T-cell (primary cell): ENCODE results near the gene ZMYND8. TPM values are rescaled to one million over a fixed set of nuclear protein-coding genes. Genes with fewer than 3 reads are reported as not detected.

Source experiments
- ATAC-seq, 4 experiments: fragments of 200-7000 bp in 3 of 4; fragments of 150-1000 bp in 1 of 4; cut with Tn5 transposase; replicated peaks in 1 of 4; 1 replicate in 3 of 4; 2 replicates in 1 of 4; pipeline ENCODE4 v1.10.0; 2021; ENCODE audit warnings: moderate library complexity in 3 of 4, mild to moderate bottlenecking in 2 of 4, moderate number of reproducible peaks in 1 of 4
- CTCF ChIA-PET, 2 donors: fragments of 300-600 bp; sonication (Branson Sonifier 250); formaldehyde crosslinking; loops; one replicate each; lab custom pipeline; 2022; ENCODE audit warnings: antibody characterized with exemption in 2 of 2; lab: Charles Lee
- POLR2A ChIA-PET, 2 donors: fragments of 300-600 bp; sonication (Branson Sonifier 250); formaldehyde crosslinking; loops; one replicate each; lab custom pipeline; 2022; ENCODE audit warnings: antibody characterized with exemption in 2 of 2; lab: Charles Lee
- DNase-seq, 35 experiments: peaks; one replicate each; pipeline versions ENCODE4 v3.0.0 to v3.0.0-alpha.2; 2013 to 2023
- H3K27ac ChIP-seq: one replicate; pipeline ENCODE4 v1.5.1; 2013; ENCODE audit warnings: low read length
- H3K27me3 ChIP-seq, 2 experiments: replicated peaks in 1 of 2; 1 replicate in 1 of 2; 2 replicates in 1 of 2; pipeline versions ENCODE4 v1.6.1 to v1.7.0; 2013; ENCODE audit warnings: low read length in 1 of 2, mixed read lengths in 1 of 2; ENCODE audit not compliant: control insufficient read depth in 2 of 2, insufficient read depth in 2 of 2; ENCODE audit errors: extremely low read depth in 1 of 2
- H3K36me3 ChIP-seq, 2 donors: 1 replicate in 1 of 2; 2 replicates in 1 of 2; pipeline versions ENCODE4 v1.6.1 to v1.7.0; 2013; ENCODE audit warnings: low read length in 1 of 2; ENCODE audit not compliant: control insufficient read depth in 2 of 2, insufficient read depth in 1 of 2; ENCODE audit errors: extremely low read depth in 1 of 2
- H3K4me1 ChIP-seq, 2 experiments: 1 replicate in 1 of 2; 2 replicates in 1 of 2; pipeline versions ENCODE4 v1.6.1 to v1.7.0; 2013; ENCODE audit warnings: low read length in 2 of 2, mixed read lengths in 1 of 2; ENCODE audit not compliant: insufficient read depth in 2 of 2, control insufficient read depth in 1 of 2; ENCODE audit errors: extremely low read depth in 1 of 2
- H3K4me3 ChIP-seq, 2 donors: 1 replicate in 1 of 2; 2 replicates in 1 of 2; pipeline versions ENCODE4 v1.5.1 to v1.7.0; 2013; ENCODE audit warnings: mild to moderate bottlenecking in 2 of 2, low read length in 1 of 2, moderate library complexity in 1 of 2; ENCODE audit not compliant: control insufficient read depth in 1 of 2; ENCODE audit errors: extremely low read depth in 1 of 2
- H3K9me3 ChIP-seq: 2 replicates; pipeline ENCODE4 v1.7.0; 2013
- H3K27ac Mint-ChIP-seq, 2 donors: one replicate each; pipeline ENCODE4 v1.8.0; 2020 to 2021; ENCODE audit warnings: mild to moderate bottlenecking in 2 of 2, mixed read lengths in 2 of 2
- H3K27me3 Mint-ChIP-seq, 2 donors: one replicate each; pipeline ENCODE4 v1.8.0; 2021 to 2022; ENCODE audit warnings: mixed read lengths in 2 of 2
- H3K36me3 Mint-ChIP-seq: one replicate; pipeline ENCODE4 v1.8.0; 2021; ENCODE audit warnings: mixed read lengths
- H3K4me1 Mint-ChIP-seq, 3 donors: one replicate each; pipeline ENCODE4 v1.8.0; 2020 to 2022; ENCODE audit warnings: mixed read lengths in 3 of 3, mild to moderate bottlenecking in 1 of 3
- H3K4me3 Mint-ChIP-seq, 3 donors: one replicate each; pipeline ENCODE4 v1.8.0; 2020 to 2022; ENCODE audit warnings: mild to moderate bottlenecking in 3 of 3, mixed read lengths in 3 of 3, moderate library complexity in 3 of 3
- H3K9me3 Mint-ChIP-seq, 3 donors: one replicate each; pipeline ENCODE4 v1.8.0; 2020 to 2022; ENCODE audit warnings: mixed read lengths in 3 of 3
- WGBS: methylation state at CpG from one replicate; pipeline ENCODE4 v1.1.5; 2013; ENCODE audit warnings: missing lambda C conversion rate; ENCODE audit not compliant: insufficient coverage; 5-methylcytosine and 5-hydroxymethylcytosine counted together
- total RNA-seq, 35 experiments: library from RNA in 6 of 35; stranded (reverse) in 6 of 35; fragments of 120-200 nt in 1 of 35; gene quantifications; one replicate each; pipeline versions ENCODE4 v1.2.1 to v1.2.4 and lab custom pipeline; 2013 to 2026

The ZMYND8 gene
- total RNA-seq, 5 donors from 2014 or later (not counting 1 experiment from before 2014, with no cell fraction given): 39.6 to 68.9 (median 43.6) TPM

- peaks cover 3 to 30% of the 10 kb centered on the region in 2 experiments for H3K4me1 ChIP-seq
- Mint-ChIP-seq H3K9me3 (no peaks in the 10 kb centered on the region), H3K4me3 (no peak overlapping the region), H3K36me3 (peaks cover 39% of the 10 kb centered on the region), H3K27ac (no peak overlapping the region), H3K4me1 (peaks cover 61 to 70% (median 68%) of the 10 kb centered on the region in 3 donors), H3K27me3 (no peaks in the 10 kb centered on the region)
- DNase-seq (no peak), ATAC-seq (no peak)
- H3K27ac ChIP-seq: no peak overlapping the region
- CTCF ChIA-PET: interaction anchor here in 1 of 2 donors (0.5 kb wide), 1 partner anchor 13 kb away, joined by 4 read pairs; no protein-coding TSS in a partner anchor
- WGBS: 88% methylated on average over 2 of the region's 3 CpGs
- H3K27me3 ChIP-seq: no peaks in the 10 kb centered on the region
- POLR2A ChIA-PET: no interaction called here
- H3K36me3 ChIP-seq: peaks cover 22 to 24% of the 10 kb centered on the region in 2 donors
- H3K9me3 ChIP-seq: no peaks in the 10 kb centered on the region
- no peak overlapping the region for H3K4me3 ChIP-seq
These were observed 26.4 kb downstream of the ZMYND8 start for GRCh38 chr20:47330071-47330470.

GRCh38 chr20:47328129-47328528 lies 28.4 kb downstream of the ZMYND8 start:
- WGBS: no CpG with 5 or more reads among the region's 1 CpG
- no peak overlapping the region for H3K27ac Mint-ChIP-seq
- no peak overlapping the region for H3K4me3 ChIP-seq
- H3K36me3 Mint-ChIP-seq: peaks cover 34% of the 10 kb centered on the region
- ATAC-seq (no peak), DNase-seq (no peak)
- H3K27me3 Mint-ChIP-seq: no peaks in the 10 kb centered on the region
- ChIA-PET POLR2A (interaction anchor here in 1 of 2 donors (0.7 kb wide), 1 partner anchor 41 kb away, joined by 3 read pairs; no protein-coding TSS in a partner anchor), CTCF (interaction anchor here (0.6 kb wide), 2 partner anchors 105 to 1299 kb away, joined by 3 to 5 read pairs; no protein-coding TSS in a partner anchor)
- H3K4me3 Mint-ChIP-seq: no peak overlapping the region
- no peak overlapping the region for H3K27ac ChIP-seq
- peaks cover 0 to 23% of the 10 kb centered on the region in 2 experiments for H3K4me1 ChIP-seq
- H3K4me1 Mint-ChIP-seq: peaks cover 61 to 70% (median 65%) of the 10 kb centered on the region in 3 donors
- no peaks in the 10 kb centered on the region for H3K27me3 ChIP-seq
- no peaks in the 10 kb centered on the region for H3K9me3 Mint-ChIP-seq
- peaks cover 22% of the 10 kb centered on the region in 2 donors for H3K36me3 ChIP-seq
- H3K9me3 ChIP-seq: no peaks in the 10 kb centered on the region

DNA sequence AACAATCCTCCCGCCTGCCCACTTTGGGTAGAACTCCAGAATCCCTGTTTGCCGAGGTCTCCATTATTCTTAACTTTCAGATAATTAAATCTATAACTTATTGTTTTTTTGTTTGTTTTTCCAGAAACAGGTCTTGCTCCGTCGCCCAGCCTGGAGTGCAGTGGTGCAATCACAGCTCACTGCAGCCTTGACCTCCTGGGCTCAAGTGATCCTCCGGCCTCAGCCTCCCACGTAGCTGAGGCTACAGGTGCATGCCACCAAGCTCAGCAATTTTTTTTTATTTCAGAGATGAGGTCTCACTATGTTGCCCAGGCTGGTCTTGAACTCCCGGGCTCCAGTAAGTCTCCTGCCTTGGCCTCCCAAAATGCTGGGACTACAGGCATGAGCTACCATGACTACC lies 28.8 kb downstream of the ZMYND8 start:
- Histone ChIP-seq H3K36me3 (peaks cover 18 to 19% of the 10 kb centered on the region in 2 donors), H3K4me3 (no peak overlapping the region), H3K9me3 (no peaks in the 10 kb centered on the region), H3K27ac (no peak overlapping the region), H3K4me1 (peaks cover 0 to 21% of the 10 kb centered on the region in 2 experiments), H3K27me3 (no peaks in the 10 kb centered on the region)
- H3K4me3 Mint-ChIP-seq: no peak overlapping the region
- peaks cover 30% of the 10 kb centered on the region for H3K36me3 Mint-ChIP-seq
- H3K27ac Mint-ChIP-seq: no peak overlapping the region
- ChIA-PET POLR2A (no interaction called here), CTCF (interaction anchor here in 1 of 2 donors (0.6 kb wide), 1 partner anchor 1299 kb away, joined by 5 read pairs; no protein-coding TSS in a partner anchor)
- no peaks in the 10 kb centered on the region for H3K9me3 Mint-ChIP-seq
- 100% methylated on average over 4 of the region's 7 CpGs for WGBS
- no peaks in the 10 kb centered on the region for H3K27me3 Mint-ChIP-seq
- peaks cover 60 to 70% (median 65%) of the 10 kb centered on the region in 3 donors for H3K4me1 Mint-ChIP-seq
- ATAC-seq (no peak), DNase-seq (no peak)

DNA sequence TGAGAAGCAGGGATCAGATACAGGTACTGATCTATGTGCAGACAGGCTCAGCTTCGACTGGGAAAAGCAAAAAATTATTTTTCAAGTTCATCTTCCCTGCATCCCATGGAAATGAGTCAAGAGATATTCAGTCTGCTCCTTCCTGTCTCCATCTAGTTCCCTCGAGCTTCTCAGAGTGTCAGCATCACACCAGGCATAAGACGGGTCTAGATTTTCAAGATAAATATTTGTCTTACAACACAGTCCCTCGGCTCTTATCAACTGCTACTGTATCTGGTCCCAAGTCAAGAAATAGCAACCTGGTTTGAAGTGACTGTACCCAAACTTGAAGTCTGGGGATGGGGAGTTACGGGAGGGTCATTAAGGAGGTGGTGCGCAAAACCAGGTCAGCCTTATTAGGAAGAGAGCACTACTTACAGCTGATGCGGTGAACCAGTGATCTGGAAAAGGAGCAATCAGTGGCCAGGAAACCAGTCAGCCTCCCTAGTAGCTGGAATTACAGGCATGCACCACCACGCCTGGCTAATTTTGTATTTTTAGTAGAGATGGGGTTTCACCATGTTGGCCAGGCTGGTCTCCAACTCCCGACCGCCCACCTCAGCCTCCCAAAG lies 29.7 kb downstream of the ZMYND8 start:
- H3K36me3 Mint-ChIP-seq: peaks cover 24% of the 10 kb centered on the region
- no peak for DNase-seq
- H3K27ac Mint-ChIP-seq: peak overlapping the region in 1 of 2 donors; percentile 48
- Histone ChIP-seq H3K27ac (no peak overlapping the region), H3K36me3 (peaks cover 10 to 12% of the 10 kb centered on the region in 2 donors), H3K4me1 (peaks cover 0 to 21% of the 10 kb centered on the region in 2 experiments), H3K4me3 (no peak overlapping the region), H3K9me3 (no peaks in the 10 kb centered on the region), H3K27me3 (no peaks in the 10 kb centered on the region)
- peaks cover 59 to 68% (median 63%) of the 10 kb centered on the region in 3 donors for H3K4me1 Mint-ChIP-seq
- ATAC-seq: no peak
- no peaks in the 10 kb centered on the region for H3K27me3 Mint-ChIP-seq
- H3K4me3 Mint-ChIP-seq: no peak overlapping the region
- H3K9me3 Mint-ChIP-seq: no peaks in the 10 kb centered on the region
- 100% methylated on average over 5 of the region's 10 CpGs for WGBS
- ChIA-PET POLR2A (no interaction called here), CTCF (no interaction called here)

DNA sequence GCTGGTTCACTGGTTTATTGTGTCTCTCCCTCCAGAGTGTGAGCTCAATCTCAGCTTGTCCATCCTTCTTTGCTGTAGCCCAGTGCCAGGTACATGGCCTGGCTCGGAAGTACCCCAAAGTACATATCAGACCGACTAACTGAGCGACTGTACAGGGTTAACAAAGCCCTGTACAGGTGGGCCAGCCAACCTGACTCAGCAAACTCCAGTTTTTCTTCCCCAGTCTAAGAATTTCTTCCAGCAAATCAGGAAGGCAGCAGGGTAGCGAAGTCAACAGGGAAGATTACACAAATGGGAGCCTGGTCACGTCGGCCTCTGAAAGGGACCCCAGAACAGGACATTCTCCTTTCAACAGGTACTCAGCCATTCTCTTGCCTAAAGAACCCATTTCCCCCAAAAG lies 31.3 kb downstream of the ZMYND8 start:
- Histone ChIP-seq H3K27me3 (no peaks in the 10 kb centered on the region), H3K9me3 (no peaks in the 10 kb centered on the region), H3K36me3 (no peaks in the 10 kb centered on the region), H3K27ac (no peak overlapping the region), H3K4me1 (peaks cover 0 to 18% of the 10 kb centered on the region in 2 experiments), H3K4me3 (no peak overlapping the region)
- ChIA-PET CTCF (interaction anchor here (1.1 to 1.2 kb wide), 2 partner anchors 24 to 52 kb away, joined by 3 to 4 read pairs; no protein-coding TSS in a partner anchor), POLR2A (no interaction called here)
- Mint-ChIP-seq H3K27ac (peak overlapping the region in 1 of 2 donors; percentile 70), H3K4me1 (peaks cover 55 to 69% (median 62%) of the 10 kb centered on the region in 3 donors), H3K4me3 (no peak overlapping the region), H3K36me3 (peaks cover 13% of the 10 kb centered on the region), H3K9me3 (no peaks in the 10 kb centered on the region), H3K27me3 (no peaks in the 10 kb centered on the region)
- 100% methylated on average over 1 of the region's 6 CpGs for WGBS
- ATAC-seq (no peak), DNase-seq (no peak)

GRCh38 chr20:47320990-47321805 lies 35.3 kb downstream of the ZMYND8 start:
- ChIA-PET POLR2A (interaction anchor here in 1 of 2 donors (0.5 to 0.6 kb wide), 2 partner anchors 11 to 256 kb away, joined by 4 to 7 read pairs; no protein-coding TSS in a partner anchor), CTCF (interaction anchor here (0.6 to 0.7 kb wide), 2 partner anchors 128 to 172 kb away, joined by 4 read pairs; no protein-coding TSS in a partner anchor)
- H3K4me1 ChIP-seq: peaks cover 2 to 44% of the 10 kb centered on the region in 2 experiments
- WGBS: no CpG with 5 or more reads among the region's 7 CpGs
- peaks cover 4% of the 10 kb centered on the region for H3K36me3 Mint-ChIP-seq
- no peaks in the 10 kb centered on the region for H3K27me3 Mint-ChIP-seq
- no peak for DNase-seq
- no peak for ATAC-seq
- peaks cover 5% of the 10 kb centered on the region in 2 donors for H3K36me3 ChIP-seq
- H3K4me3 Mint-ChIP-seq: no peak overlapping the region
- no peak overlapping the region for H3K4me3 ChIP-seq
- H3K4me1 Mint-ChIP-seq: peaks cover 72 to 81% (median 79%) of the 10 kb centered on the region in 3 donors
- no peaks in the 10 kb centered on the region for H3K9me3 Mint-ChIP-seq
- H3K9me3 ChIP-seq: no peaks in the 10 kb centered on the region
- H3K27me3 ChIP-seq: no peaks in the 10 kb centered on the region
- H3K27ac ChIP-seq: no peak overlapping the region
- H3K27ac Mint-ChIP-seq: peak overlapping the region; percentile 43 to 87
